Hematopoietic multipotent progenitor cell treated with erythropoietin and hydrocortisone succinate and interleukin-3 and kit ligand, for 6 days (in vitro differentiated cells): ENCODE data around the gene ZMYND19.
"Not testable (repeated sequence)": the region's sequence is repeated elsewhere in the genome, so short reads cannot be mapped to it uniquely, and the experiment has no call there.

Experiments
- DNase-seq: peaks from one replicate; pipeline ENCODE4 v3.0.0-alpha.2; 2015

Gene ZMYND19

GRCh38 chr9:137586854-137587253 is 3.5 kb downstream of the ZMYND19 start:
- DNase-seq = no peak

- no peak for DNase-seq
Measured at GRCh38 chr9:137583957-137584356, 6.4 kb downstream of the ZMYND19 start.

- DNase-seq = no peak
Measured at GRCh38 chr9:137583347-137583746, 7.0 kb downstream of the ZMYND19 start.

GRCh38 chr9:137582286-137582860 is 7.9 kb downstream of the ZMYND19 start:
- DNase-seq = peak; percentile 72

GRCh38 chr9:137581361-137582285 is 8.7 kb downstream of the ZMYND19 start:
- no peak for DNase-seq

GRCh38 chr9:137580954-137581322 is 9.4 kb downstream of the ZMYND19 start:
- no peak for DNase-seq

- DNase-seq = no peak
Measured at GRCh38 chr9:137580209-137580953, 9.9 kb downstream of the ZMYND19 start.

GRCh38 chr9:137579259-137579604 is 11.1 kb downstream of the ZMYND19 start:
- DNase-seq = no peak

GRCh38 chr9:137578518-137579258 is 11.6 kb downstream of the ZMYND19 start, which contains the start of gene DPH7:
TSS of gene DPH7 (minus strand) at chr9:137578925. CDS start at chr9:137578777, 148 bp downstream.
- DNase-seq = peak; percentile 96

GRCh38 chr9:137575716-137576411 is 14.4 kb downstream of the ZMYND19 start:
- no peak for DNase-seq

GRCh38 chr9:137575364-137575715 is 15.0 kb downstream of the ZMYND19 start:
- peak; percentile 39 for DNase-seq

GRCh38 chr9:137574192-137574591 is 16.1 kb downstream of the ZMYND19 start:
- DNase-seq = no peak

GRCh38 chr9:137570566-137570965 is 19.7 kb downstream of the ZMYND19 start:
- no peak for DNase-seq

- DNase-seq = no peak
Measured at GRCh38 chr9:137569609-137570203, 20.6 kb downstream of the ZMYND19 start.

GRCh38 chr9:137568445-137568844 is 21.9 kb downstream of the ZMYND19 start:
- DNase-seq = not testable (repeated sequence)

GRCh38 chr9:137564817-137565411 is 25.4 kb downstream of the ZMYND19 start:
- DNase-seq = no peak

- no peak for DNase-seq
Measured at GRCh38 chr9:137564134-137564533, 26.2 kb downstream of the ZMYND19 start.

- DNase-seq = no peak
Measured at GRCh38 chr9:137558127-137558526, 32.2 kb downstream of the ZMYND19 start.

GRCh38 chr9:137556069-137556838 is 34.1 kb downstream of the ZMYND19 start:
- DNase-seq = no peak

GRCh38 chr9:137555179-137555578 is 35.1 kb downstream of the ZMYND19 start:
- DNase-seq = no peak

- DNase-seq = no peak
Measured at GRCh38 chr9:137554349-137554748, 36.0 kb downstream of the ZMYND19 start.
